Measurements from ENCODE around the gene LIMCH1. TPM values are rescaled to one million over a fixed set of nuclear protein-coding genes. Genes with fewer than 3 reads are reported as not detected.
A peak's percentile ranks its signal among the peaks of the same experiment; 100 is the strongest.

The LIMCH1 gene
- total and polyA plus RNA-seq, 2 of the 8 experiments (the other 6 are each of a cell fraction or from before 2014, with no cell fraction given), result 2.7 to 3.0 TPM

DNA sequence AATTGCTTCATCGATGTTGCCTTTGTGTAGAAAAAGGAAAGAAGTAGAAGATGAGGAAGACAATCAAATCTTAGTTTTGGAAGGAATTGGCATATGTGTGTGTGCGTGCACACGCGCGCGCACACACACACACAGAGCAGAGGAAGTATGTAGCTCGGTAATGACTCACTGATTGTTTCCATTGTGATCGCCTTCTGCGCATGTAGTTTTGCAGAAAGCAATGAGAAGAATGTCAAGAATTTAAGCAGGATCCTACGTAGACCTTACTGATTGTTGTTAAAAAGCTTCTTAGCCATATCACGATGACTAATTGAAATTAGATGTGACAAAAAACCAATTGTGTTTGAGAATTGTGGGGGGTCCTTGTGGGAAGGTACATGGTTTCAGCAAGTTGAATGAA, 12.8 kb upstream of the LIMCH1 start (continued):
- TF ChIP-seq, protein P1, sequence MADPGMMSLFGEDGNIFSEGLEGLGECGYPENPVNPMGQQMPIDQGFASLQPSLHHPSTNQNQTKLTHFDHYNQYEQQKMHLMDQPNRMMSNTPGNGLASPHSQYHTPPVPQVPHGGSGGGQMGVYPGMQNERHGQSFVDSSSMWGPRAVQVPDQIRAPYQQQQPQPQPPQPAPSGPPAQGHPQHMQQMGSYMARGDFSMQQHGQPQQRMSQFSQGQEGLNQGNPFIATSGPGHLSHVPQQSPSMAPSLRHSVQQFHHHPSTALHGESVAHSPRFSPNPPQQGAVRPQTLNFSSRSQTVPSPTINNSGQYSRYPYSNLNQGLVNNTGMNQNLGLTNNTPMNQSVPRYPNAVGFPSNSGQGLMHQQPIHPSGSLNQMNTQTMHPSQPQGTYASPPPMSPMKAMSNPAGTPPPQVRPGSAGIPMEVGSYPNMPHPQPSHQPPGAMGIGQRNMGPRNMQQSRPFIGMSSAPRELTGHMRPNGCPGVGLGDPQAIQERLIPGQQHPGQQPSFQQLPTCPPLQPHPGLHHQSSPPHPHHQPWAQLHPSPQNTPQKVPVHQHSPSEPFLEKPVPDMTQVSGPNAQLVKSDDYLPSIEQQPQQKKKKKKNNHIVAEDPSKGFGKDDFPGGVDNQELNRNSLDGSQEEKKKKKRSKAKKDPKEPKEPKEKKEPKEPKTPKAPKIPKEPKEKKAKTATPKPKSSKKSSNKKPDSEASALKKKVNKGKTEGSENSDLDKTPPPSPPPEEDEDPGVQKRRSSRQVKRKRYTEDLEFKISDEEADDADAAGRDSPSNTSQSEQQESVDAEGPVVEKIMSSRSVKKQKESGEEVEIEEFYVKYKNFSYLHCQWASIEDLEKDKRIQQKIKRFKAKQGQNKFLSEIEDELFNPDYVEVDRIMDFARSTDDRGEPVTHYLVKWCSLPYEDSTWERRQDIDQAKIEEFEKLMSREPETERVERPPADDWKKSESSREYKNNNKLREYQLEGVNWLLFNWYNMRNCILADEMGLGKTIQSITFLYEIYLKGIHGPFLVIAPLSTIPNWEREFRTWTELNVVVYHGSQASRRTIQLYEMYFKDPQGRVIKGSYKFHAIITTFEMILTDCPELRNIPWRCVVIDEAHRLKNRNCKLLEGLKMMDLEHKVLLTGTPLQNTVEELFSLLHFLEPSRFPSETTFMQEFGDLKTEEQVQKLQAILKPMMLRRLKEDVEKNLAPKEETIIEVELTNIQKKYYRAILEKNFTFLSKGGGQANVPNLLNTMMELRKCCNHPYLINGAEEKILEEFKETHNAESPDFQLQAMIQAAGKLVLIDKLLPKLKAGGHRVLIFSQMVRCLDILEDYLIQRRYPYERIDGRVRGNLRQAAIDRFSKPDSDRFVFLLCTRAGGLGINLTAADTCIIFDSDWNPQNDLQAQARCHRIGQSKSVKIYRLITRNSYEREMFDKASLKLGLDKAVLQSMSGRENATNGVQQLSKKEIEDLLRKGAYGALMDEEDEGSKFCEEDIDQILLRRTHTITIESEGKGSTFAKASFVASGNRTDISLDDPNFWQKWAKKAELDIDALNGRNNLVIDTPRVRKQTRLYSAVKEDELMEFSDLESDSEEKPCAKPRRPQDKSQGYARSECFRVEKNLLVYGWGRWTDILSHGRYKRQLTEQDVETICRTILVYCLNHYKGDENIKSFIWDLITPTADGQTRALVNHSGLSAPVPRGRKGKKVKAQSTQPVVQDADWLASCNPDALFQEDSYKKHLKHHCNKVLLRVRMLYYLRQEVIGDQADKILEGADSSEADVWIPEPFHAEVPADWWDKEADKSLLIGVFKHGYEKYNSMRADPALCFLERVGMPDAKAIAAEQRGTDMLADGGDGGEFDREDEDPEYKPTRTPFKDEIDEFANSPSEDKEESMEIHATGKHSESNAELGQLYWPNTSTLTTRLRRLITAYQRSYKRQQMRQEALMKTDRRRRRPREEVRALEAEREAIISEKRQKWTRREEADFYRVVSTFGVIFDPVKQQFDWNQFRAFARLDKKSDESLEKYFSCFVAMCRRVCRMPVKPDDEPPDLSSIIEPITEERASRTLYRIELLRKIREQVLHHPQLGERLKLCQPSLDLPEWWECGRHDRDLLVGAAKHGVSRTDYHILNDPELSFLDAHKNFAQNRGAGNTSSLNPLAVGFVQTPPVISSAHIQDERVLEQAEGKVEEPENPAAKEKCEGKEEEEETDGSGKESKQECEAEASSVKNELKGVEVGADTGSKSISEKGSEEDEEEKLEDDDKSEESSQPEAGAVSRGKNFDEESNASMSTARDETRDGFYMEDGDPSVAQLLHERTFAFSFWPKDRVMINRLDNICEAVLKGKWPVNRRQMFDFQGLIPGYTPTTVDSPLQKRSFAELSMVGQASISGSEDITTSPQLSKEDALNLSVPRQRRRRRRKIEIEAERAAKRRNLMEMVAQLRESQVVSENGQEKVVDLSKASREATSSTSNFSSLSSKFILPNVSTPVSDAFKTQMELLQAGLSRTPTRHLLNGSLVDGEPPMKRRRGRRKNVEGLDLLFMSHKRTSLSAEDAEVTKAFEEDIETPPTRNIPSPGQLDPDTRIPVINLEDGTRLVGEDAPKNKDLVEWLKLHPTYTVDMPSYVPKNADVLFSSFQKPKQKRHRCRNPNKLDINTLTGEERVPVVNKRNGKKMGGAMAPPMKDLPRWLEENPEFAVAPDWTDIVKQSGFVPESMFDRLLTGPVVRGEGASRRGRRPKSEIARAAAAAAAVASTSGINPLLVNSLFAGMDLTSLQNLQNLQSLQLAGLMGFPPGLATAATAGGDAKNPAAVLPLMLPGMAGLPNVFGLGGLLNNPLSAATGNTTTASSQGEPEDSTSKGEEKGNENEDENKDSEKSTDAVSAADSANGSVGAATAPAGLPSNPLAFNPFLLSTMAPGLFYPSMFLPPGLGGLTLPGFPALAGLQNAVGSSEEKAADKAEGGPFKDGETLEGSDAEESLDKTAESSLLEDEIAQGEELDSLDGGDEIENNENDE (IDR thresholded peaks at IDR 0.05; ENCODE audit: insufficient replicate concordance, low read length), result peak; percentile 62
- TF ChIP-seq BRCA1 (IDR thresholded peaks at IDR 0.05; ENCODE audit: low read depth, low read length), result no peak
- peak; percentile 51; the same call in 1 of the 2 replicates for TF ChIP-seq SP1 (IDR thresholded peaks at IDR 0.05; ENCODE audit: low read depth, low read length)
